H7 (cell line): ENCODE data around the gene CD93. TPM values are rescaled to one million over a fixed set of nuclear protein-coding genes. Genes with fewer than 3 reads are reported as not detected.

Source experiments
- DNase-seq: peaks from one replicate; pipeline ENCODE4 v3.0.0; 2012
- H3K27me3 ChIP-seq: 2 replicates; pipeline ENCODE4 v1.6.0; 2011; ENCODE audit warnings: mild to moderate bottlenecking, low read length; ENCODE audit not compliant: control insufficient read depth, insufficient read depth
- H3K36me3 ChIP-seq: replicated peaks from 2 replicates; pipeline ENCODE4 v1.5.1; 2011; ENCODE audit warnings: low read length; ENCODE audit not compliant: control insufficient read depth, insufficient read depth
- H3K4me3 ChIP-seq: 2 replicates; pipeline ENCODE4 v1.5.1; 2011; ENCODE audit warnings: low read depth, mild to moderate bottlenecking, control low read depth, low read length, moderate library complexity; ENCODE audit not compliant: insufficient read depth
- total RNA-seq: library from RNA; depleted of rRNA; stranded (reverse); fragments of >200 nt; shearing (Covaris generic); gene quantifications from 2 replicates; pipeline ENCODE4 v1.2.3, GENCODE V29; 2014; rRNA removed

CD93 gene
- total RNA-seq, 1 experiment from 2014 or later, result under 0.01 TPM

- H3K27me3 ChIP-seq, result peaks cover 23% of the 10 kb centered on the region; the same call in 1 of the 2 replicates
- no peak for DNase-seq
These were observed 49.1 kb downstream of the CD93 start for GRCh38 chr20:23037017-23037481.

GRCh38 chr20:23036371-23036770 lies 49.8 kb downstream of the CD93 start:
- Histone ChIP-seq H3K36me3 (no peaks in the 10 kb centered on the region), H3K27me3 (peaks cover 23% of the 10 kb centered on the region; the same call in 1 of the 2 replicates), H3K4me3 (no peak overlapping the region)
- DNase-seq, result no peak

More at GRCh38 chr20:23037017-23037481, 49.1 kb downstream of the CD93 start:
- no peaks in the 10 kb centered on the region for H3K36me3 ChIP-seq
- H3K4me3 ChIP-seq, result no peak overlapping the region

DNA sequence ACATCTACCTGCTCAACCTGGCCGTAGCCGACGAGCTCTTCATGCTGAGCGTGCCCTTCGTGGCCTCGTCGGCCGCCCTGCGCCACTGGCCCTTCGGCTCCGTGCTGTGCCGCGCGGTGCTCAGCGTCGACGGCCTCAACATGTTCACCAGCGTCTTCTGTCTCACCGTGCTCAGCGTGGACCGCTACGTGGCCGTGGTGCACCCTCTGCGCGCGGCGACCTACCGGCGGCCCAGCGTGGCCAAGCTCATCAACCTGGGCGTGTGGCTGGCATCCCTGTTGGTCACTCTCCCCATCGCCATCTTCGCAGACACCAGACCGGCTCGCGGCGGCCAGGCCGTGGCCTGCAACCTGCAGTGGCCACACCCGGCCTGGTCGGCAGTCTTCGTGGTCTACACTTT lies 50.4 kb downstream of the CD93 start:
- peaks cover 23% of the 10 kb centered on the region; the same call in 1 of the 2 replicates for H3K27me3 ChIP-seq
- H3K4me3 ChIP-seq, result peak overlapping the region; percentile 14; the same call in 1 of the 2 replicates
- DNase-seq, result no peak
- no peaks in the 10 kb centered on the region for H3K36me3 ChIP-seq

- H3K36me3 ChIP-seq, result no peaks in the 10 kb centered on the region
- peak; percentile 87 for DNase-seq
- H3K27me3 ChIP-seq, result peaks cover 23% of the 10 kb centered on the region; the same call in 1 of the 2 replicates
- peak within 1 kb of the TSS; percentile 14; the same call in 1 of the 2 replicates for H3K4me3 ChIP-seq
These were observed 51.1 kb downstream of the CD93 start, which contains the start of gene SSTR4 for GRCh38 chr20:23034721-23035671. TSS of gene SSTR4 (plus strand) at chr20:23035312. CDS start at chr20:23035484, 172 bp downstream.

DNA sequence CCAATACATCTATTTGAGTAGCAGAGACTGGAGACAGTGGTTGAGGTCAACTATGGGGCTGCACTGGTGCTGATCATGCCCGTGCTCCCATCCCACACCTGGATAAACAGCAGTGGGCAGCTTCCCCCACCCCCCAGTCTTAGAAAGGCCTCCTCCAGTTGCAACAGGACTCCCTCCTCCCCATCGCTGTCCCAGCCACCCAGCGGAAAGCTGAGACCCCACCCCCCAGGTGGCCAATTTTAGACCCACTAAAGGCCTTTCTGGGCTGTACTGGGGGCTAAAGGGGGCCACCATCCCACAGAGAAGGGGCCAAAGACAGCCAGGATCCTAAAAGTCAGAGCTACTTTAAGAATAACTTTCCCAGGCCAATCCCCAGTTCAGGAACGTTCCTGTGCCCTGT lies 52.2 kb downstream of the CD93 start:
- H3K27me3 ChIP-seq, result peaks cover 23% of the 10 kb centered on the region; the same call in 1 of the 2 replicates
- H3K4me3 ChIP-seq, result no peak overlapping the region
- DNase-seq, result no peak
- H3K36me3 ChIP-seq, result no peaks in the 10 kb centered on the region

- no peak for DNase-seq
- Histone ChIP-seq H3K27me3 (peaks cover 23% of the 10 kb centered on the region; the same call in 1 of the 2 replicates), H3K4me3 (no peak overlapping the region), H3K36me3 (no peaks in the 10 kb centered on the region)
These were observed 53.4 kb downstream of the CD93 start for GRCh38 chr20:23032750-23033078.

DNA sequence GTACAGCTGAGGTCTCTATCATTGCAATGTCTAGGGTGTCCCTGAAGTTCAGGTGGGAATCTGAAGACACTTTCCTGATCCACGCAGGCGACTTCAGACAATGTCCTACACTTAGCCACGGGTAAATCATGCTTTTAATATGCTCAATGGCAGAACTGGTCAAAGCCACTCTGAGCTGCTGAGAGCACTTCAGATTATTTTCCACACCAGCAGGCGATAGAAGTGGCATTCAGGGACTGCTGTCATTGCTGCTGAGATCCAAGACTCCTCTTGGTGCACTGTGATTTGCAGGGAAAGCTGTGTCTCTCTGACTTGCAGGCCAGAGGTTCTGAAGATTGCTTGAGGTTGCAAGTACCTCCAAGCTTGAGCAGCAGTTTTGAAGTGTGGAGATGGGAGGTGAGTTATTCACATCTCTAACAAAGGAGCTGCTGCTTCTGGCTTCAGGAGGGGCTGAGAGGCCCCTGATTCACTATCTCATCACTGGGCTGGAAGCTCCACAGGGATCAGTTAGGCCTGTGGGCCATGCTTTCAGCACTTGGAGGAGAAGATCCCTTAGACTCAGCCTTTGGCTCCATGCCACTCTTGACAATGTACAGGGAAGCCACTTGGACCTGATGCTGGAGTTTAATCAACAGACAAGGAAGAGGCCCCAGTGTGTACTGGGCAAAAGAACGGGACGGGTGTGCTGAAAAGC lies 53.9 kb downstream of the CD93 start:
- DNase-seq, result no peak
- H3K4me3 ChIP-seq, result no peak overlapping the region
- H3K36me3 ChIP-seq, result no peaks in the 10 kb centered on the region
- peaks cover 23% of the 10 kb centered on the region; the same call in 1 of the 2 replicates for H3K27me3 ChIP-seq

GRCh38 chr20:23031346-23031745 lies 54.8 kb downstream of the CD93 start:
- H3K36me3 ChIP-seq, result no peaks in the 10 kb centered on the region
- H3K27me3 ChIP-seq, result peaks cover 19% of the 10 kb centered on the region; the same call in 1 of the 2 replicates
- no peak for DNase-seq
- H3K4me3 ChIP-seq, result no peak overlapping the region

Other genes starting within 250 kb of the CD93 start
- not detected in 2 replicates for gene SSTR4, start 51.0 kb downstream of the CD93 start, total RNA-seq
- gene THBD, start 36.7 kb downstream of the CD93 start, total RNA-seq, result 1.2 and 1.5 TPM in 2 replicates